ENCODE measurements around the gene WNT9A. TPM values are rescaled to one million over a fixed set of nuclear protein-coding genes. Genes with fewer than 3 reads are reported as not detected.

The WNT9A gene
- total RNA-seq, 1 experiment from 2014 or later: 9.5 TPM

DNA sequence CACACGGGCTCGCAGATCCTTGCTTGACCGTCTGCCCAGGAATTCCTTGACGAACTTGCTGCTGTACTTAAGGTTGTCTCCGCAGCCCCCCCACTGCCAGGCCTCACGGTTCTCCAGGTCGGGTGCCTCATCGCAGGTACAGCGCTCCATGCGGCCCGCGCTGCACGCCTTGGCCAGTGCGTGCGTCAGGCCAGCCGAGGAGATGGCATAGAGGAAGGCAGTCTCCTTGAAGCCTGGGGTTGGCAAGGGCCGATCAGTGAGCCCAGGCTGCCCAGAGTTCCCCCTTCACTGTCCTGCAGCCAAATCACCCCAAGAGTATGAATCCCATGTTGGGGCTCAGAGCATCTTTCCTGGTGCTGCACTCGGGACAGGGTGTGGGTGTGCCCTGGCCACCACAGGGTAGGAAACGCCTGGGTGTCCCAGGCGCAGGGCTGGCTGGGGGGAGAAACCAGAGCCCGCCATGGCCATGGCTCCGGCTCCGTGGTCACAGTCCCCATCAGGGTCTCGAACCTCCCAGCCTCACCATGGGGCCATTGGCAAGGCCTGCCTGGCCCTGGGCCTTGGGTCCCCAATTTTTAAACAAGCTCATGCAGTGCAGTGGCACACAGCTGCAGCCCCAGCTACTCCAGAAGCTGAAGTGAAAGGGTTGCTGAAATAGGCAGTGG, 23.4 kb downstream of the WNT9A start:
- no peak for DNase-seq (ENCODE audit: low read depth)

DNA sequence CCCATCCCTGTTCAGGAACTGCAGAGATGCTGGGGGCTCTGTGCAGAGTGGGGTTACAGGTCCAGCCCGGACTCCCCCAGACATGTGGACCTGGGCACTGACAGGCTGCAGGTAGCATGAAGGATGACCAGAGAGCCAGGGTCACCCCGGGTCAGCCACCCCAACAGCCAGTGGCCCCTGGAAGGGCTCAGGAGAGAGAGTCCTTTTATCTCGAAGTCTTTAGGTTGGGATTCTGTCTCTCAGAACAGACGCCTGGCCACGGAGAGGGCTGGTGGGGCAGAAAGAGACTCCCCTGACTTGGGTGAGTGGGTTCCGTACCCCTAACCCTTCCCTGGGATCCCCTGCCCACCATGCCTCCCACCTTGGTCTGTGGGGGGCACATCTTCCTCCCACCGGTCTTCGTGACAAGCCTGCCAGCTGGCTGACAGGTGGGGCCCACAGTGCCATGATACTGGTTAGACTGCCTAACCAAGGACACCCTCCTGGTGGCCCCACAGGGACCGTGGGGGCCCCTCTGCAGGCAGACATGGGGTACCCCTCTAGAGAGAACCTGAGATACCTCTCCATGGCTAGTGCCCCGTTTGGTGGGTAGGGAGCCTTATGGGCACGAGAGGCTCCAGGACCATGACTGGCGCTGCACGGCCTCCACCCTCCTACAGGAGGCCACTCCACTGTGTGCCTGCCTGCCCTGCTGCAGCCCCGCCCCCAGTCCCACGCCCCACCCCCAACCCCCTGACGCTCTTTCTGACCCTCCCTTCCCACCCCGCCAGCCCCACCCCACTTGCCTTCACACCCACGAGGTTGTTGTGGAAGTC, 24.2 kb downstream of the WNT9A start:
- DNase-seq (ENCODE audit: low read depth): no peak

DNA sequence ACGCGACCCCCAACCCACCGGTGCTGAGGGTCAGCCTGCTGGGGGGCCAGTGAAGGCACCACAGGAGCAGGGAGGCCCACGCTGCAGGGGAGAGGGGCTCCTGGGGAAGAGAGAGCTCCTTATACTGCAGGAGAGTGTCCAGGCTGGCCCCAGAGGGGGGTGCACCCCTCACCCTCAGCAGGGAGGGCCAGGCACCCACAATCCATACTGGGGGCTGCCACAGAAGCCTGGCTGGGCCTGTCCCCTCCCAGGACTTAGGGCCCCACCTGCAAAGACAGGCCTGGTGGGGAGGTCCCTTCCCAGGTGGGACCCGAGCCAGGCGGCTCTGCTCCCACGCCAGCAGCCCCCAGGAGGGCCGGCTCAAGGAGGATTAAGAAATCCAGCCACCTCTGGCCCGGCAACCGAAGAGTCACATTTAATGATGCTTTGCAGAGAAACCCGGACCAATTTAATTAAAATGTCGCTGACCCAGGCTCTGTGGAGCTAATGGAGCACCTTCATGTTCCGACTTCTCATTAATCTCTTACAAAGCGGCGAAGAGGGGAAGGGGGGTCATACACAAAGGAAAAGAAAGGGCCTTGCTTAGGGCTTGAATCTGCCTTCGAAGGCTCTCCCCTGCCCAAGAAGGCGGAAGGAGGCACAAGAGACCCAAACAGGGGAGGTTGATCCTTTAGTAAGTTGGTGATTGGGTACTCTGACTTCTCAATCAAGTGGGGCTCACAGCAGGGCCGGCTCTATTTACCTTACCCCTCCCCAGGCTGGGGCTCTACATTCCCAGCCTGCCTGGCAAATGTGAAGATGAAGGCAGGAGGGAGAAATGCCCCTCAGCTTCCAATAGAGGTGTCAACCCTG, 25.0 kb downstream of the WNT9A start:
- DNase-seq (ENCODE audit: low read depth): no peak

DNA sequence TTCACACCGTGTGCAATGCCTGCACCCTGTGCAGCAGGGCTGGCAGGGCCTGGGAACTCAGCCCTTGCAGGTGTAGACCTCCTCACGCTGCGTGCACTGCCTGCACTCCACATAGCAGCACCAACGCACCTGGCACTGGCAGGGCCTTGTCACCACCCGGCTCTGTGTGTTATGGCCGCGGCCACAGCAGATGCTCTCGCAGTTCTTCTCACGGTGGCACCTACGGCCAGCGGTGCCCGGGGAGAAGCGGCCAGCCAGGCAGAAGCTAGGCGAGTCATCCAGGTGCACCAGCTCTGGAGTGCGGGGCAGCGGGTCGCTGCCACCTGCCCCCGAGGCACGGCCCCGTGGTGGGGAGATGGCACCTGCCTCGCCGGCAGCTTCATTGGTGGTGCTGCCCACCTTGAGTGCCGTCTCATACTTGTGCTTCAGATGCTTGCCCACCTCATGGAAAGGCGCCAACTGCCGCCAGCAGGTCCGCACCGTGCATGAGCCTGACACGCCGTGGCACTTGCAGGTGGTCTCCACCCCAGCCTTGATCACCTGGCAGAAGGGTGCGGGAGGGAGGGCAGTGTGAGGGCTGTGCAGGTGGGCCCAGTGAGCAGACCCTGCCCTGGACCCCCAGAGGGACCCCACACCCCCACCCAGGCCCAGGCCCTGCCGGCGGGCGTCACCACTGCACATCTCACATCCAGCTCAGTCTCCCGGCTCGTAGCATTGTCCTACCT, 26.1 kb downstream of the WNT9A start:
- DNase-seq (ENCODE audit: low read depth): no peak

DNA sequence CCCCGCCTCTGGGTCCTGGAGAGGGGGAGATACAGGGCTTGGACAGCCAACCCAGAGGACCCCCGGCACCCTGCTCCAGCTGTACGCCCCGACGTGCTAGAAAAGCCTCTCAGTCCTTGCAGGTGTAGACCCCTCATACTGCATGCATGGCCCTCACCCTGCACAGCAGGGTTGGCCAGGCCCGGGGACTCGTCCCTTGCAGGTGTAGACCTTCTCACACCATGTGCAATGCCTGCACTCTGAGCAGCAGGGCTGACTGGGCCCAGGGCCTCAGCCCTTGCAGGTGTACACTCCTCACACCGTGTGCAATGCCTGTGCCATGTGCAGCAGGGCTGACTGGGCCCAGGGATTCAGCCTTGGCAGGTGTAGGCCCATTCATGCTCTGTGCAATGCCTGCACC, 26.8 kb downstream of the WNT9A start:
- no peak for DNase-seq (ENCODE audit: low read depth)

DNA sequence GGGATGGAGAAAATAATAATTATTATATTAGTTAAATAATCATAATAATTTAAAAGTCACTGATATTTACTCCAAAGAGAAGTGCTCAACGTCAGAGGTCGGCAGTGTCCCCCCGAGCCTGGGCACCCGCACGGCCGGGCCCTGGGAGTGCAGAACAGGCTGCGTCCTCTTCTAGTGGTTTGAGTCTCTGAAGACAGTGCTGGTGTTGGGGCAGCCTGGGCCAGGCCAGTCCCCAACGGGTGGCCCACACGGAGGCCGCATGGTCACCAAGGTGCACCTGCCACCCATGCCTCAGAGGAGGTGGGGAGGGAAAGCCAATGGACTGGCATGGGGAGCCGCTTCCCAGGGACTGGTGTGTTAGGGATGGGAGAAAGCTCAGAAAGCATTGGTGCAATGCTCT, 27.3 kb downstream of the WNT9A start:
- no peak for DNase-seq (ENCODE audit: low read depth)

DNA sequence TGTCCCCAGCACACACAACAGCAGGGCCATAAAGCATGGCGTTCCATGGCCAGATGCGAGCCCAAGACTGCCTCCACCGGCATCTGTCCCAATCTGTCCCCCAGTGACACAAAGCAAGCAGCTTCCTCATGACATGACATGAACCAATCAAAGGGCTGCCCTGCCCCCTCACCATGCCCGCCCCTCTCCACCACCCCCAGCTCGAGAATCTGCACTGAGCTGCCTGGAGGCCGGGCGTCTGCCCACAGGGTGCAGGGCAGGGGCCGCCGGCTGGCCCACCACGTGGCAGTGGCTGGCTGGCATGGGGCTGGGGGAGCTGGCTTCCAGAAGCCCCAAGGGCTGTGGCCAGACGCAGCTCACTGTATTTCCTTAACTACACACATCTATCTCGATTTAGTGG, 27.8 kb downstream of the WNT9A start:
- no peak for DNase-seq (ENCODE audit: low read depth)

DNA sequence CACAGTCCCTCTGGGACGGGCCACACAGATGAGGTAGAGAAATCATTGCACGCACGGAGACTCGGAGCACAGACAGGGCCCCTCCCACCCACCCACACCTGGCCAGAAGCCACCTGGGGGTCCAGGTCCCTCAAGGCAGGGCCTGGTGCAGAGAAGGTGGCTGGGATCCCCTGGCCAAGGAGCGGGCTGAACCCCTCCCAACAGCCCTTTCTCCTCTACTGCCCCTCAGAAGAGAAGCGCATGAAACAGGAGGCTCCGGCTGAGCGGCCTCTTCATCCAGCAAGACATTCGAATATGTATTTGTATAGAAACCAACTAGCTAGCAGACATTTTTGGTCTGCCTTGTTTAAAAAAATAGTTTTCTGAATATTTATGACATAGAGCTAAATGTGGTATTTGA, 29.0 kb downstream of the WNT9A start:
- no peak for DNase-seq (ENCODE audit: low read depth)

DNA sequence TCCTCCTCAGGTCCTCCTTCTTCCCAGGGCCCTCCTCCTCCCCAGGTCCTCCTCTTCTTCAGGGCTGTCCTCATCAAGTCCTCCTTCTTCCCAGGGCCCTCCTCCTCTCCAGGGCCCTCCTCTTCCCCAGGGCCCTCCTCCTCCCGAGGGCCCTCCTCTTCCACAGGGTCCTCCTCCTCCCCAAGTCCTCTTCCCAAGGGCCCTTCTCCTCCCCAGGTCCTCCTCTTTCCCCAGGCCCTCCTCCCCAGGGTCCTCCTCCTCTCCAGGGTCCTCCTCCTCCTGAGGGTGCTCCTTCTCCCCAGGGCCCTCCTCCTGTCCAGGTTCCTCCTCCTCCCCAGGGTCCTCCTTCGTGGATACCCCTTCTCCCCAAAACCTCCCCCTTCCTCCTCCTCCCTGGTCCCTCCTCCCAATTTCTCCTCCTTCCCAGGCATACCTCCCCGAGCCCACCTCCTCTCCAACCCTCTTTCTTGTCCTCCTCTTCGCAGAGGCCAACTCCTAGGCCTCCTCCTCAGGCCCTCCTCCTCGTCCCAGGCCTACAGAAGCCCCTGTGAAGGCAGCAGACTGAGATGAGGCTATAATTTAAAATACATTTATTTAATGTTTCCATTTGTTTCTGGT, 29.5 kb downstream of the WNT9A start:
- no peak for DNase-seq (ENCODE audit: low read depth)

DNA sequence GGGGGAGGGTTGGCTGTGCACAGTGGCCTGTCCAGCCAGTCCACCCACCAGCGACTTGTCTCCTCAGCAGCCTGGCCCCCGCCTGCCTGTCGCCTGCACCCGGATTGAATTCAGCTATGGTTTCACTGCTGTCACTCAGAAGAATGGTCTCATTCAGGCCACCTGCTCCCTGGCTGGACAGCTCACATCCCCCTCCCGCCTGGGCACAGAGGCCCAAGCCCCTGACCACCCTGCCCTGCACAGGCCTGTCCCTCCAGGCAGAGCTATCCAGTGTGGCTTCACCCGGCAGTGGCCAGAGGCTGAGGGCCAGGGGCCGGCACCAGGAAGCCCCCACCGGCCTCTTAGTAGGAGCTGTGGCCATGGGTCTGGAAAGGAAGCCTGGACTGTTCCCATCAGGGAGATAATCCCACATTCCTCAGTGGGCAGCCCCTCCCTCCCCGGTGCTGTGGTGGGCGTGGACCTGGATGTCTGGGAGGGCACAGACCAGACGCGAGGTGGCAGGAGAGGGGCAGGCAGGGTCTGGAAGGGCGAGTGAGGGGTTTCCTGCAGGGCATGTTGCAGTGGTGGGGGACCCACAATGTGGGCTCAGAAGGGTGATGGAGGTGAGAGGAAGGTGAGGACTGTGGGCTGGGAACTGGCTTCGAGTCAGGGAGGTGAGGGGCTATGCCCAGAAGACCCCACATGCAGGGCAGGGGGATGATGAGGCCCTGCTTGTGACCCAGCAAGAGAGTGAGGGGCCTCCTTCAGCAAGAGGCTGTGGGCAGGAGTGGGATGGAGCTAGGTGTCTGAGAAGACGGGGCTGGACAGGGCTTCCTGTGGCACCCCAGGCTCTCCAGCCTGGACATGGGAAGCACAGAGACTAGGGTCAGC, 30.4 kb downstream of the WNT9A start:
- DNase-seq (ENCODE audit: low read depth): no peak

DNA sequence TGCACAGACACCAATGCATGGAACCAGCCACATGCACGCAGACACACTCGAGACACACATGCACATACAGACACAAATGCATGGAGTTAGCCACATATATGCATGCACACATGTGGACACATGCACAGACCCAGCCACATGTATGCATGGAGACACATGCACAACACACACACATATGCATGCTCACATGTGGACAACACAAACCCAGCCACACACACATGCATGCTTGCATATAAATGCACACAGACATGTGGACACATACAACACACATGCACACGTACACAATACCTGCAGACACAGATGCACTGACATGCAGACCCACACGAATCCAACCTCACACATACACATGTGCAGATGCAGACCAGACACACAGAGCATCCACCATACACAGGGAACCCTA, 31.1 kb downstream of the WNT9A start:
- DNase-seq (ENCODE audit: low read depth): no peak

DNA sequence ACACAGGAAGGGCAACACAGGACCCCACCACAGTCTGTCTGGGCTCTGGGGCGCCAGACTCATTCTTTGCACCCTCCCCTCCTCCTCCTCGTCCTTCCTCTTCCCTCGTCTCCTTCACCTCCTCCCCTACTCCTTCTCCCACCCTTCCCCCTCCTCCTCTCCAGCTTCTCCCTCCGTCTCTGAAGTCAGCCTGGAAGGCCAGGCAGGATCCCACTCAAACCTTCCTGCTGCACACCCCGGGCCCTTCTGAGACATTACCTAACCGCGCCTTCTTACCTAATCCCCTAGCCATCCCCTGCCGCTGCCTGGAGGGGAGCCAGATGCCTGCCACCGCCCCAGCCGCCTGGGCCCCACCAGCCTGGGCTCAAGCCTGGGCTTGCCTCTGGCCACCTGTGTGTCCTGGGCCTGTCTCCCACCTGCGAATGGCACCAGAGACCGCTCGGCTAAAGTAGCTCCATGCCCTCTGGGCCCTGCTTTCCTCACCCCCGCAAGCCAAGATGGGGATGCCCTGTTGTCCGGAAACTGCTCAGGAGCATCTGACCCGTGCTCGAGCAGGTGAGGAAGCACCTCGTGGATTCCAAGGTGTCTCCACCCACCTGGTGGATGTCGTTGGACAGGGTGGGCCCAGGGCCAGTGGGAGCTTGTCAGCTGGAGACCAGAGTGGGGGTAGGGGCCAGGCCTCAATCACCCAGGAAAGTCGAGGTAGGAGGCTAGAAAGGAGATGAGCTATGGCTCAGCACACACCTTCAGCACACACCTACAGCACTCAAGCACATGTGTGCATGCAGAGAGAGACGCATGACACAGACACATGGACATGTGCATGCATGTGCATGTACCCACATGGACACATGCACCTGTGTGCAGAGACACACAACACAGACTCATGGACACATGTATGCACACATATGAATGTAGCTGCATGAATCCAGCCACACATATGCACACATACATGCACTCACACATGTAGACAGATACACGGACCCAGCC, 31.9 kb downstream of the WNT9A start:
- DNase-seq (ENCODE audit: low read depth): no peak

DNA sequence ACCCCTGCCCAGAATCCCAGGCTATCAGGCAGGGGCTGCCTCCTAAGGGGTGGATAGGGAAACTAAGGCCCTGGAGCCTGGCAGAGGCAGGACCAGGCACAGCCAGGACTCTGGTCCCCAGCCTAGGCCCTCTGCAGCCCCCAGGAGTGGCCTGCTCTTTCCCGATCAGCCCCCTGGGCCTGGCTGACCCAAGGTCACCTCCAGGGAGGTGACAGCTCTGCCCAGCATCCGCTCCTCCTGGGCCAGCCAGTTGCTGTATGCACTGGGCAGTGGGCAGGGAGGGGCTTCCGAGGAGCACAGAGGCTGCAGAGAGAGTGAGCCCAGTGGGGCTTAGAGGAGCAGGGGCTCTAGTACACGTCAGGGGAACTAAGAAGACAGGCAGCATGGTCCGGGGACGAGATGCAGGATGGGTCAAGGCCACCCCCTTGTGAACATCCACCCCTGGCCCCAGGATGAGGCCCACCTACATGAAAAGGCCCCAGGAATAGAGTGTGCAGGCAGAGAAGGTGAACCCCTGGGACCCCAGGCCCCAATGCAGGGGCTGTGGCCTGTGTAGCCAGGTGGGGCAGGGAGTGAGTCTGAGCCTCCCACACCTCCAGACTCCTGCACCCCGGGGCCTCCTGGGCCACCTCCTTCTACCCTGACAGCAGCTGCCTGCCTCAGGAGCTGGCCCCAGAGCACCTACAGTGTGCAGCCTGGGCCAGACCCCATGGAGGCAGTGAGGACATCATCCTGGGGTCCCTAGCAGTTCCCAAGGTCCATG, 32.8 kb downstream of the WNT9A start:
- DNase-seq (ENCODE audit: low read depth): no peak

DNA sequence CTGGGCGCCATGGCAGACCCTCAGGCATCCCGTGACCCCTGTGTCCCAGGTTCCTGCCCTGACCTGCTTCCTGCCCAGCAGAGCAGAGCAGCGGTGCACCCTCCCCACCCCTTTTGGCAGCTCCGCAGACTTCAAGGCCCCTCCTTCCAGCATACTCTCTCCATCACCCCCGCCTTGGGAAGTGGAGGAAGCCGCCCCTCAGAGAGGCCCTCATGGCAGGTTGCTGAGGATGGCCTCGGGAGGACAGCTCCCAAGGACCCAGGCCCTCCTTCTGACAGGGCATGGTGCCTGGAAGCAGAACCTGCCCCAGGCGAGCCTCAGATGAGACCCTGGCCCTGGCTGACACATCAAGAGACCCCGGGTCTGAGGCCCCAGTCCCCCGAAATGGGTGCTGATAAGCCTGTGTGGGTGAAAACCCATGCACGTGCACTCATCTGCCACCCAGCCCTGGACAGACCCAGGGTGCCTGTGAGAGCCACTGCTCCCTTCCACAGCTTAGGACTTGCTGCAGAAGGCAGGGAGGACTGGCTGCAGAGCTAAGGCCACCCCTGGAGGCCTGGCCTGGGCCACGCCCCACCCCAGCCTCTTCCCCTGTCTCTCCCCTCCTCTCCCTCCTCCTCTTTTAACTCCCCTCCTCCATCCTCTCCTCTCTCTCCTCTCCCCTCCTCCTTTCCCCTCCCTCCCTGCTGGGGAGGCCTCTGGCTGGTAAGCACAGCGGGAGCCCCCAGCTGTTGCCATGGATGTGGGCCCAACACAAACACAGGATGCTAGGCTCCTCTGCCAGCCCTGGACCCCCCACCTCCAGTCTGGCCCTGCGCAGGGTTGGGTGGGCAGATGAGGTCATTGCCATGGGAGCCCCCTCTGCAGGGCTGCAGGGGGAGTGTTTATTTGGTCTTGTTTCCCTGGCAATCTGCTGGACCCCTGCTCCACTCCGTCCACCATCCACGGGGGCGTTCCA, 33.7 kb downstream of the WNT9A start:
- DNase-seq (ENCODE audit: low read depth): no peak

DNA sequence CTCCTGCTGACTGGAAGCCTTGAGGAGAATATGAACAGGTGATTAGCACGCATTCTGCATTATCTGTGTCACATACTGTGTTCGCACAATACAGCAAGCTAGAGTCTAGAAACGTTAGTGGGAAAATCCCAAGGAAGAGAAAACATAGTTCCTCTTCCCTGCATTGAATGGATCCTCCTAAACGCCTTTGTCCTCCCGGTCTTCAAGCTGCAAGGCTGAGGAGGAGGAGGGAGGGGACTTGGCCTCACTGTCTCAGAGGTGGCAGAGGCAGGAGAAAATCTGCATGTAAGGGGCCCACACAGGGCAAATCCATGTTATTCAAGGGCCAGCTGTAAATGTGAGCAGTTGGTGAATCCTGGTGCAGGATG, 34.4 kb downstream of the WNT9A start:
- DNase-seq (ENCODE audit: low read depth): no peak

DNA sequence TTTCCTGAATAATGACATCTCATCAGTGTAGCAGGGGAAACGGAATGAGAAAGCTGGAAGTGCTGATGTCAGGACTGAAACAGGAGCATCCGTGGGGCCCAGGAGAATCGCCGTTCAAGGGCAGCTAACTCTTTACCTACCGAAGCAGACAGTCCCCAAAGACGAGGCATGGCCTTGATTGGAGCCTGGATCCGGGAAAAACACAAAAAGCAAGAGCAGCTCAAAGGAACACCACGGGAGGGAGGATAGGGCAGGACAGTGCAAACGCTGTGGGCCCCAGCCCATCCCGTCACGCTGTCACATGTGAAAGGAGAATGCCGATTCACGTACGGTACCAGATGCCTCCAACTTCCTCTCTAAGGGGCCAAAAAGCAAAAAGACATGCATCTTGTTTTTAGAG, 34.9 kb downstream of the WNT9A start:
- DNase-seq (ENCODE audit: low read depth): no peak

DNA sequence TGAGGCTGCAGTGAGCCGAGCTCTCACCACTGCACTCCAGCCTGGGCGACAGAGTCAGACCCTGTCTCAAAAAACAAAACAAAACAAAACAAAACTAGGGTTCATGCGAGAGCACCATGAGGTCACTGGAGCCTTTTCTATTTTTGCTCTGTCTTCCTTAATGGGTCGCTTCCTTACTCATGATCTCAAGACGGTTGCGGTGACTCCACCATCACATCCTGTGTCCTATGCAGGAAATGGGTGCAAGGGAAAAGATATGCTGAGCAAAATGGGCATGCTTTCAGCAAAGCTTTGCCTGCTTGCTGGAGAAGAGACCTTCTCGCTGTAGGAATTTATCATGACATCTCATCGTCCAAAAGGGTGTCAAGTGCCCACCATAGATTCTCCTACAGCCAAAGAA, 36.4 kb downstream of the WNT9A start:
- DNase-seq (ENCODE audit: low read depth): no peak

Measured in RPMI7951 (cell line).